ENCODE data around the gene KCNE4. TPM values are rescaled to one million over a fixed set of nuclear protein-coding genes. Genes with fewer than 3 reads are reported as not detected.

Gene KCNE4
- total RNA-seq, 4 donors from 2014 or later, result 2.0 to 6.1 (median 3.3) TPM

DNA sequence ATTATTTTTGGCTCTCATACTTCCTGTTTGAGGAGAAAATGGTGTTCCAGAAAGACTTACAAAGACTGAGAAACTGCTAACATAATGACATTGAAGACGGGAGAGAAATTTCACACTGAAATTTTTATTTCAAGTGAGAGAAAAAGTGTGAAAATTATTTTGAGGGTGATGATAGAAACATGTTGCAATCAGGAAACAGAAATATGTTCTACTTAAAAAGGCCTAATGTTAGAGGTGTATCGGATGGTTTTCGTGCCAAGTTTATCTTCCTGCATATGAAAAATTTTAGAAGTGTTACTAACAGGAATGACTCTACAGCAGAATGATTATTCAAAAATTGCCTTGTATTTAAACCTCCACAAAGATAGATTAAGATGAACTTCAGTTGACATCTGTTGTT lies 50.5 kb downstream of the KCNE4 start:
- intact Hi-C loops (cut with DNase I; ENCODE audit: low total_unique reads) (no loop called here), in situ Hi-C loops (cut with MboI; ENCODE audit: low sequenced_read_pairs in 4 of 4) (no loop called here)
- no peak for ATAC-seq

DNA sequence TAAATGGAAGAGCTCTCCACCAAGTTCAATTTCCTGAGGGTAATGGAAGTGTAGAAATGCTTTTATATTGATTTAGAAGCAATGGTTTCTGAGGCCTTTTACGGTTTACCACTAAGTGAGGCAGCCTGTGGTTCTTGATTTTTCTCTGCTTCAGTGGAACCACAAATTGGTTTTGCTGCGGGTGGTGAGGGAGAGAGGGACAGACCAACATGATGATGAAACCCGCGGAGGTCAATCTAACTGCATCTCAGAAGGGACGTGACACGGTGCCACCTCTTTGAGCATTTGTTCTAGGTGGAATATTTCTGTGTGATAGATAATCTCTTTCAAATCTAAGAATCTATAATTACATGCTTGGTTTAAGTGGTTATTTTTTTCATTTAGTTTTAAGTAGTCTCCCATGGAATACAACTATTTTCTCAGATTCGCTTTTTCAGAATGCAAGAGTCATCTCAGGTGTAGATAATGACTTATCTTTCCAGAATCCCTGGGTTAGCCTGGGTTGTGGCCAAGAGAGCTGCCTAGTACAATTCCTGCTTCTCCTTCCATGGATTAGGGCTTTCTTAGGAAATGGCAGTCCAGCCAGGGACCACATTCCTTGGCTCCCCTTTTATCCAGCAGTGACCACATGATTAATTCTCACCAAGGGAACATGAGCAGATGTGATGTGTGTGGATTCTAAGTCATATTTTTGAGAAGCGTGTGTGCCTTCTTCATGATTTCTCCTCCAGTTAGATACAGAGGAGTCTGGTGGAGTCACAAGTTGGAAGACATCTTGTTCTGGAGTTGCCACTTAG lies 52.5 kb downstream of the KCNE4 start:
- DNase-seq (no peak), ATAC-seq (no peak)
- Histone ChIP-seq H3K36me3 (no peaks in the 10 kb centered on the region), H3K4me3 (no peak overlapping the region), H3K9me3 (no peaks in the 10 kb centered on the region), H3K27me3 (no peaks in the 10 kb centered on the region), H3K27ac (no peak overlapping the region), H3K4me1 (no peaks in the 10 kb centered on the region)
- in situ Hi-C loops (cut with MboI; ENCODE audit: low sequenced_read_pairs in 4 of 4) (no loop called here), intact Hi-C loops (cut with DNase I; ENCODE audit: low total_unique reads) (no loop called here)
- TF ChIP-seq, protein P1, sequence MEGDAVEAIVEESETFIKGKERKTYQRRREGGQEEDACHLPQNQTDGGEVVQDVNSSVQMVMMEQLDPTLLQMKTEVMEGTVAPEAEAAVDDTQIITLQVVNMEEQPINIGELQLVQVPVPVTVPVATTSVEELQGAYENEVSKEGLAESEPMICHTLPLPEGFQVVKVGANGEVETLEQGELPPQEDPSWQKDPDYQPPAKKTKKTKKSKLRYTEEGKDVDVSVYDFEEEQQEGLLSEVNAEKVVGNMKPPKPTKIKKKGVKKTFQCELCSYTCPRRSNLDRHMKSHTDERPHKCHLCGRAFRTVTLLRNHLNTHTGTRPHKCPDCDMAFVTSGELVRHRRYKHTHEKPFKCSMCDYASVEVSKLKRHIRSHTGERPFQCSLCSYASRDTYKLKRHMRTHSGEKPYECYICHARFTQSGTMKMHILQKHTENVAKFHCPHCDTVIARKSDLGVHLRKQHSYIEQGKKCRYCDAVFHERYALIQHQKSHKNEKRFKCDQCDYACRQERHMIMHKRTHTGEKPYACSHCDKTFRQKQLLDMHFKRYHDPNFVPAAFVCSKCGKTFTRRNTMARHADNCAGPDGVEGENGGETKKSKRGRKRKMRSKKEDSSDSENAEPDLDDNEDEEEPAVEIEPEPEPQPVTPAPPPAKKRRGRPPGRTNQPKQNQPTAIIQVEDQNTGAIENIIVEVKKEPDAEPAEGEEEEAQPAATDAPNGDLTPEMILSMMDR (IDR thresholded peaks at IDR 0.05 in 4 of 5, conservative IDR thresholded peaks at IDR 0.05 in 1 of 5), result no peak
- no peak for TF ChIP-seq POLR2A (IDR thresholded peaks at IDR 0.05)

More for the DNA sequence above, 50.5 kb downstream of the KCNE4 start:
- Histone ChIP-seq H3K4me1 (no peaks in the 10 kb centered on the region), H3K36me3 (no peaks in the 10 kb centered on the region), H3K9me3 (no peaks in the 10 kb centered on the region), H3K27me3 (no peaks in the 10 kb centered on the region), H3K4me3 (no peak overlapping the region), H3K27ac (no peak overlapping the region)
- no peak for DNase-seq
- no peak for TF ChIP-seq POLR2A (IDR thresholded peaks at IDR 0.05)
- TF ChIP-seq, protein P1 (IDR thresholded peaks at IDR 0.05 in 4 of 5, conservative IDR thresholded peaks at IDR 0.05 in 1 of 5), result no peak

Other genes starting within 250 kb of the KCNE4 start
- gene ACSL3, start 191.2 kb upstream of the KCNE4 start, total RNA-seq, result 10 to 100 TPM; 34.7 to 56.8 (median 38.2) TPM